PFSK-1 (cell line): ENCODE measurements around the gene RAPGEF5.

Experiments
- FOXP2 ChIP-seq: optimal IDR thresholded peaks from 2 replicates; pipeline ENCODE3; 2011; ENCODE audit warnings: borderline replicate concordance, control low read depth, inconsistent platforms; ENCODE audit not compliant: insufficient read depth; ENCODE audit errors: extremely low read length, extremely low read depth
- POLR2AphosphoS5 ChIP-seq: IDR thresholded peaks from 2 replicates; pipeline ENCODE4 v1.6.1; 2012; ENCODE audit warnings: low read depth, mild to moderate bottlenecking, control low read depth, low read length, moderate library complexity
- SIN3A ChIP-seq: IDR thresholded peaks from 2 replicates; pipeline ENCODE4 v1.6.1; 2012; ENCODE audit warnings: mild to moderate bottlenecking, low read length, moderate library complexity, borderline replicate concordance; ENCODE audit not compliant: insufficient read depth
- TAF1 ChIP-seq: IDR thresholded peaks from 2 replicates; pipeline ENCODE4 v1.6.1; 2012; ENCODE audit warnings: low read length, control low read depth, borderline replicate concordance; ENCODE audit not compliant: insufficient read depth
- TF ChIP-seq, protein P1 (sequence below), 2 experiments: IDR thresholded peaks; 2 replicates each; pipeline versions ENCODE4 v1.6.1 to v1.8.0; 2011 to 2012; ENCODE audit warnings: low read depth in 2 of 2, low read length in 2 of 2, control low read depth in 1 of 2, inconsistent platforms in 1 of 2, mild to moderate bottlenecking in 1 of 2, moderate library complexity in 1 of 2; ENCODE audit not compliant: insufficient read depth in 1 of 2

The RAPGEF5 gene

DNA sequence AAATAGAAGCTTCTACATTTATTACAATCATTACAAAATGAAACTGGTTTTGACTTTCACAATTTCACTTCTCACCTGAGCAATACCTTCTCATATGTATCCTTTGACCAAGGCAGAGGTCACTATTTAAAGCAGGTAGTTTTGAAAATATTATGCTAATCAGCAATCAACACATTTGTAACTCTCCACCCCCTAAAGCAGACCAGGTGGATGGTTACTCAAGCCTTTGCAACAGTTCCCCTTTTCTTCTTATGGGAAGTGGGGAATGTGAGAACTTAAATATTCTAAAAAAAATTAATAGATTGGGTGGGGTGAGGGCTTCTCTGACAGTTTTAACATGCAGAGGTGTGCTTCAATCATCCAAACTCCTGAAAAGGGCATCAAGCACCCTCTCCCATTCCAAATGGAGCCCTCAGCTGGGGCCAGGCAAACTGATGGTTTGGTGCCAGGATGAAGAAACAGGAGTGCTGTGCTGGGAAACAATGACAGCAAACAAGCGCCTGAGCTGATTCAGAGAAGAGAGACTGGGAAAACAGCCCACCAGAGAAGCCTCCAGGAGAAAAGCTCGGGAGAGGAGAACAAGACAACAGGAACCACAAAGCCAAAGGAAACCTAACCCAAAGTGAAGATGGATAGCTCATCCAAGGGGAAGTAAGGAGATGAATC, 17.1 kb downstream of the RAPGEF5 start:
- TF ChIP-seq, protein P1, sequence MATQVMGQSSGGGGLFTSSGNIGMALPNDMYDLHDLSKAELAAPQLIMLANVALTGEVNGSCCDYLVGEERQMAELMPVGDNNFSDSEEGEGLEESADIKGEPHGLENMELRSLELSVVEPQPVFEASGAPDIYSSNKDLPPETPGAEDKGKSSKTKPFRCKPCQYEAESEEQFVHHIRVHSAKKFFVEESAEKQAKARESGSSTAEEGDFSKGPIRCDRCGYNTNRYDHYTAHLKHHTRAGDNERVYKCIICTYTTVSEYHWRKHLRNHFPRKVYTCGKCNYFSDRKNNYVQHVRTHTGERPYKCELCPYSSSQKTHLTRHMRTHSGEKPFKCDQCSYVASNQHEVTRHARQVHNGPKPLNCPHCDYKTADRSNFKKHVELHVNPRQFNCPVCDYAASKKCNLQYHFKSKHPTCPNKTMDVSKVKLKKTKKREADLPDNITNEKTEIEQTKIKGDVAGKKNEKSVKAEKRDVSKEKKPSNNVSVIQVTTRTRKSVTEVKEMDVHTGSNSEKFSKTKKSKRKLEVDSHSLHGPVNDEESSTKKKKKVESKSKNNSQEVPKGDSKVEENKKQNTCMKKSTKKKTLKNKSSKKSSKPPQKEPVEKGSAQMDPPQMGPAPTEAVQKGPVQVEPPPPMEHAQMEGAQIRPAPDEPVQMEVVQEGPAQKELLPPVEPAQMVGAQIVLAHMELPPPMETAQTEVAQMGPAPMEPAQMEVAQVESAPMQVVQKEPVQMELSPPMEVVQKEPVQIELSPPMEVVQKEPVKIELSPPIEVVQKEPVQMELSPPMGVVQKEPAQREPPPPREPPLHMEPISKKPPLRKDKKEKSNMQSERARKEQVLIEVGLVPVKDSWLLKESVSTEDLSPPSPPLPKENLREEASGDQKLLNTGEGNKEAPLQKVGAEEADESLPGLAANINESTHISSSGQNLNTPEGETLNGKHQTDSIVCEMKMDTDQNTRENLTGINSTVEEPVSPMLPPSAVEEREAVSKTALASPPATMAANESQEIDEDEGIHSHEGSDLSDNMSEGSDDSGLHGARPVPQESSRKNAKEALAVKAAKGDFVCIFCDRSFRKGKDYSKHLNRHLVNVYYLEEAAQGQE (IDR thresholded peaks at IDR 0.05; ENCODE audit: insufficient read depth in 1 of 2, low read depth in 2 of 2, low read length in 2 of 2): no peak
- no peak for TF ChIP-seq TAF1
- TF ChIP-seq FOXP2: no peak
- no peak for TF ChIP-seq SIN3A
- TF ChIP-seq POLR2AphosphoS5: no peak

DNA sequence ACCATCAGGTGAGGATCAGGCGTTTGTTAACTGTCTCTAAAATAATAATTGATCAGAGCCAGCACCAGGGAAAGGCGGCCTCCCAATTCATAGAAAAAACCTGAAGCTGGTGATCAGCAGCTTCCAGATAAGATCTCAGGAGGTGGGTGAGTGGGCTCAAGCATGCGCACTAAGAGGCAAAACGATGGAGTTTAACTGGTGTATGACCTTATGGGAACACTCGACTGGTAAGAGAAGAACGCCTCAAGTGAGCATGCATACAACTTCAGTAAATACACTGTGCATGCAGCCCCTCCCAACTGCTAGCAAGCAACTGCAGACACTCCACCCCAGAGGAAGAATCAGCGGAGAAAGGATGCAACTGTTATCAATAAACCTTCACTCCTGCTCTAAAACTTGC, 18.1 kb downstream of the RAPGEF5 start:
- TF ChIP-seq, protein P1 (IDR thresholded peaks at IDR 0.05; ENCODE audit: insufficient read depth in 1 of 2, low read depth in 2 of 2, low read length in 2 of 2): no peak
- TF ChIP-seq TAF1 (no peak), POLR2AphosphoS5 (no peak), FOXP2 (no peak), SIN3A (no peak)

DNA sequence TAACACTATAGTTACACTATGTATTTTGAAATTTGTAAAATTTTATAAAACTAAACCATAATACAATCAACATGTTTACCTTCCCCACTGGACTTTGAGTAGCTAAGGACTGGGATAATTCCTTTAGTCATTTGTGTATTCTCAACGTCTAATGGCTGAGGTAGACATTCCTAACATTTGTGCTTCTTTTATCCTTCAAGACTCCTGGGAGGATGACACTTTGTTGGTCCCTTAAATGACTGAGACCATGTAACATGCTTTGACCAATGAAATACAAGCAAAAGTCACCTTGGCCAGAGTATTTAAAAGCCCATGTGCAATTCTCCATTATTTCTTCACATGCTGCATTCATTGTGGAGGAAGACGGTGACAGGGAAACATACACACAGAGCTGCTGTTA, 18.5 kb downstream of the RAPGEF5 start:
- TF ChIP-seq POLR2AphosphoS5 (no peak), FOXP2 (no peak), SIN3A (no peak), TAF1 (no peak)
- TF ChIP-seq, protein P1 (IDR thresholded peaks at IDR 0.05; ENCODE audit: insufficient read depth in 1 of 2, low read depth in 2 of 2, low read length in 2 of 2): no peak

DNA sequence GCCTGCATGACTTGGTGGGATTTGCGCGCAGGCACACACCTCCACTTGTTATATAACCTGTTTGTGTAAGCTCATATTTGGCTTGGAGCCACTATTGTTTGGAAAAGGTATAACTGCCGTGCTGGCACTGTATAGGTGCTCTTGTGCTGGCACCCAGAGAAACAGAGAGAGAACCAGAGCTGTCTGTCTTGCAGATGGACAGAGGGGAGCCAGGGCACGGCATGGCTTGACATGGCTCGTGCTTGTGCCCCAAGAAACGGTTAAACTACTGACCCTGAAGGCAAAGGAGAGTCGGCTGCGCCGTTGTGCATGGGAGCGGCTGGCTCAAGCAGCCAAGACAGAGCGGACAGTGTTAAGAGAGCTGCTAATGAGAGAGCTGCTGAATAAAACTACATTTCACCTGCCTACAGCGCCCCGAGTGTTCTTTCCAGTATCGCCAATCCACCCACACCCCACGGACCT, 23.2 kb downstream of the RAPGEF5 start:
- TF ChIP-seq SIN3A (no peak), FOXP2 (no peak)
- TF ChIP-seq, protein P1 (IDR thresholded peaks at IDR 0.05; ENCODE audit: insufficient read depth in 1 of 2, low read depth in 2 of 2, low read length in 2 of 2): no peak
